Neural progenitor cell (in vitro differentiated cells): ENCODE results near the gene CDC5L. TPM values are rescaled to one million over a fixed set of nuclear protein-coding genes. Genes with fewer than 3 reads are reported as not detected.

ENCODE experiments used
- DNase-seq: peaks from one replicate; pipeline ENCODE4 v3.0.0-alpha.2; 2016; ENCODE audit warnings: low spot score
- H2AFZ ChIP-seq: fragments of 200-600 bp; sonication (generic); replicated peaks from 2 replicates; pipeline ENCODE4 v1.6.1; 2016; ENCODE audit warnings: antibody characterized with exemption
- H3F3A ChIP-seq: fragments of 200-600 bp; sonication (generic); 2 replicates; pipeline ENCODE4 v1.6.1; 2016; ENCODE audit warnings: antibody characterized with exemption, low read depth
- H3K27ac ChIP-seq: fragments of 200-600 bp; sonication (generic); 2 replicates; pipeline ENCODE4 v1.5.1; 2016; ENCODE audit warnings: mild to moderate bottlenecking
- H3K27me3 ChIP-seq: fragments of 200-600 bp; sonication (generic); 2 replicates; pipeline ENCODE4 v1.6.1; 2016; ENCODE audit warnings: mild to moderate bottlenecking, moderate library complexity
- H3K36me3 ChIP-seq: fragments of 200-600 bp; sonication (generic); 2 replicates; pipeline ENCODE4 v1.5.1; 2016
- H3K4me1 ChIP-seq: fragments of 200-600 bp; sonication (generic); 2 replicates; pipeline ENCODE4 v1.6.1; 2016; ENCODE audit warnings: mixed run types
- H3K4me2 ChIP-seq: fragments of 200-600 bp; sonication (generic); 2 replicates; pipeline ENCODE4 v1.6.1; 2016
- H3K4me3 ChIP-seq: fragments of 200-600 bp; sonication (generic); 2 replicates; pipeline ENCODE4 v1.5.1; 2016
- H3K79me2 ChIP-seq: fragments of 200-600 bp; sonication (generic); 2 replicates; pipeline ENCODE4 v1.6.1; 2016; ENCODE audit warnings: low read depth
- H3K9ac ChIP-seq: fragments of 200-600 bp; sonication (generic); 2 replicates; pipeline ENCODE4 v1.6.1; 2016
- H3K9me3 ChIP-seq: fragments of 200-600 bp; sonication (generic); 2 replicates; pipeline ENCODE4 v1.5.1; 2016; ENCODE audit warnings: low read depth
- H4K20me1 ChIP-seq: fragments of 200-600 bp; sonication (generic); 2 replicates; pipeline ENCODE4 v1.6.1; 2016; ENCODE audit warnings: low read depth
- H3K27ac Mint-ChIP-seq: 3 replicates; pipeline ENCODE4 v1.8.0; 2021; ENCODE audit warnings: mixed read lengths
- H3K27me3 Mint-ChIP-seq: 2 replicates; pipeline ENCODE4 v1.8.0; 2022; ENCODE audit warnings: low read depth, mild to moderate bottlenecking, inconsistent platforms, moderate library complexity, mixed read lengths; ENCODE audit not compliant: insufficient read depth
- H3K36me3 Mint-ChIP-seq: 3 replicates; pipeline ENCODE4 v1.8.0; 2021; ENCODE audit warnings: mixed read lengths
- H3K4me1 Mint-ChIP-seq: 3 replicates; pipeline ENCODE4 v1.8.0; 2021; ENCODE audit warnings: mixed read lengths
- H3K4me3 Mint-ChIP-seq: 3 replicates; pipeline ENCODE4 v1.8.0; 2021; ENCODE audit warnings: mild to moderate bottlenecking, moderate library complexity, mixed read lengths
- H3K9me3 Mint-ChIP-seq: 3 replicates; pipeline ENCODE4 v1.8.0; 2020; ENCODE audit warnings: mixed read lengths
- EZH2 ChIP-seq: fragments of 200-600 bp; sonication (generic); IDR thresholded peaks from 2 replicates; pipeline ENCODE4 v1.6.1; 2017; ENCODE audit warnings: antibody characterized with exemption, mild to moderate bottlenecking, moderate library complexity
- EZH2phosphoT487 ChIP-seq: fragments of 200-600 bp; sonication (generic); IDR thresholded peaks from 2 replicates; pipeline ENCODE4 v1.6.1; 2017; ENCODE audit warnings: antibody characterized with exemption
- total RNA-seq: library from RNA; depleted of rRNA; stranded (reverse); fragments of >200 nt; gene quantifications from 2 replicates; pipeline ENCODE4 v1.2.3, GENCODE V29; 2015; ENCODE audit warnings: low replicate concordance
- TF ChIP-seq, protein P1 (sequence below): fragments of 200-600 bp; sonication (generic); IDR thresholded peaks from 2 replicates; pipeline ENCODE4 v1.5.1; 2017; ENCODE audit warnings: antibody characterized with exemption, mild to moderate bottlenecking

Gene CDC5L
- total RNA-seq, 1 donor from 2014 or later = 53.6 TPM

DNA sequence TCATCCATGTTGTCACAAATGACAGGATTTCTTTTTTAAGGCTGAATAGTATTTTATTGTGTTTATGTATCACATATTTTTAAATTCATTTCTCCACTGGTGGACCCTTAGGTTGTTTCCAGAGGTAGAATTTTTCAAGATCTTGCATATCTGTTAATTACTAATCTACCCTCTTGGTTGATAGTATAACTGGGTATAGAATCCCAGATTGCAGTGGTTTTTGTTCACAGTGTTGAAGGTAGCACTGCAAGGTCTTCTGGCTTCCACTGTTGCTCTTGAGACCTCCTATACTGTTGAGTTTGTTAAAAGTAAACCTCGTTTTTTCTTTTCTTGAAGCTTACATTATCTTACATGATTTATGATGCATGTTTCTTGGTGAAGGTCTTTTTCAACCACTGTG is 22.9 kb downstream of the CDC5L start:
- Histone ChIP-seq H3K36me3 (peaks cover 39% of the 10 kb centered on the region), H3K9ac (no peak overlapping the region), H3K9me3 (no peaks in the 10 kb centered on the region), H4K20me1 (no peaks in the 10 kb centered on the region), H3K4me3 (no peak overlapping the region), H3K27ac (no peak overlapping the region), H3K79me2 (peaks cover 55% of the 10 kb centered on the region), H3K4me1 (no peaks in the 10 kb centered on the region), H3K27me3 (no peaks in the 10 kb centered on the region), H3K4me2 (no peak overlapping the region), H3F3A (no peaks in the 10 kb centered on the region), H2AFZ (no peak overlapping the region)
- no peaks in the 10 kb centered on the region for H3K4me1 Mint-ChIP-seq
- TF ChIP-seq EZH2phosphoT487 = no peak
- TF ChIP-seq, protein P1, sequence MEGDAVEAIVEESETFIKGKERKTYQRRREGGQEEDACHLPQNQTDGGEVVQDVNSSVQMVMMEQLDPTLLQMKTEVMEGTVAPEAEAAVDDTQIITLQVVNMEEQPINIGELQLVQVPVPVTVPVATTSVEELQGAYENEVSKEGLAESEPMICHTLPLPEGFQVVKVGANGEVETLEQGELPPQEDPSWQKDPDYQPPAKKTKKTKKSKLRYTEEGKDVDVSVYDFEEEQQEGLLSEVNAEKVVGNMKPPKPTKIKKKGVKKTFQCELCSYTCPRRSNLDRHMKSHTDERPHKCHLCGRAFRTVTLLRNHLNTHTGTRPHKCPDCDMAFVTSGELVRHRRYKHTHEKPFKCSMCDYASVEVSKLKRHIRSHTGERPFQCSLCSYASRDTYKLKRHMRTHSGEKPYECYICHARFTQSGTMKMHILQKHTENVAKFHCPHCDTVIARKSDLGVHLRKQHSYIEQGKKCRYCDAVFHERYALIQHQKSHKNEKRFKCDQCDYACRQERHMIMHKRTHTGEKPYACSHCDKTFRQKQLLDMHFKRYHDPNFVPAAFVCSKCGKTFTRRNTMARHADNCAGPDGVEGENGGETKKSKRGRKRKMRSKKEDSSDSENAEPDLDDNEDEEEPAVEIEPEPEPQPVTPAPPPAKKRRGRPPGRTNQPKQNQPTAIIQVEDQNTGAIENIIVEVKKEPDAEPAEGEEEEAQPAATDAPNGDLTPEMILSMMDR = no peak
- no peak for TF ChIP-seq EZH2
- no peak overlapping the region for H3K4me3 Mint-ChIP-seq
- no peaks in the 10 kb centered on the region for H3K9me3 Mint-ChIP-seq
- H3K27me3 Mint-ChIP-seq = no peaks in the 10 kb centered on the region
- no peak for DNase-seq
- no peak overlapping the region for H3K27ac Mint-ChIP-seq
- H3K36me3 Mint-ChIP-seq = peaks cover 58% of the 10 kb centered on the region

DNA sequence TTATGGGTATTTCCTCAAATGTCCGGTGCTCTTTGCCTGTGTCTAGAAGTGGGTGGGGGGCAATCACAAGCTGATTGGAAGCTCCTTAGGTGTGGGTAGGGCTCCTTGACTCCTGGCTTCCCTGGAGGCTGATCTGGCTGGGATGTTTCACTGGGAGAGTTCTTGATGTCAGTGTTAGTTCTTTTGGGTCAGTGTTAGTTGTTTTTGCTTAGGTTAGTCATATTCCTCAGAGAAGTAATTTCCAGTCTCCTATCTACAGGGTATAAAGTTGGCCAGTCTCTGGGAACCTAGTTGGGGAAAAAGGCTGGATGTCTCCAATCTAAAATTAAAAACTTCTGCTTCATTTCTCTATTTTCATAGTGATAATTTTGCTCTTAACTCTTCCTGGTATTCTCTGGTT is 23.6 kb downstream of the CDC5L start:
- Histone ChIP-seq H3K27ac (no peak overlapping the region), H3K27me3 (no peaks in the 10 kb centered on the region), H4K20me1 (no peaks in the 10 kb centered on the region), H3K9ac (no peak overlapping the region), H3K36me3 (peaks cover 33% of the 10 kb centered on the region), H2AFZ (no peak overlapping the region), H3K9me3 (no peaks in the 10 kb centered on the region), H3F3A (no peaks in the 10 kb centered on the region), H3K4me2 (no peak overlapping the region), H3K4me3 (no peak overlapping the region), H3K79me2 (peaks cover 62% of the 10 kb centered on the region), H3K4me1 (no peaks in the 10 kb centered on the region)
- Mint-ChIP-seq H3K27ac (no peak overlapping the region), H3K36me3 (peaks cover 61% of the 10 kb centered on the region), H3K9me3 (no peaks in the 10 kb centered on the region), H3K27me3 (no peaks in the 10 kb centered on the region), H3K4me3 (no peak overlapping the region), H3K4me1 (no peaks in the 10 kb centered on the region)
- TF ChIP-seq EZH2 (no peak), EZH2phosphoT487 (no peak)
- TF ChIP-seq, protein P1 = no peak
- DNase-seq = no peak

DNA sequence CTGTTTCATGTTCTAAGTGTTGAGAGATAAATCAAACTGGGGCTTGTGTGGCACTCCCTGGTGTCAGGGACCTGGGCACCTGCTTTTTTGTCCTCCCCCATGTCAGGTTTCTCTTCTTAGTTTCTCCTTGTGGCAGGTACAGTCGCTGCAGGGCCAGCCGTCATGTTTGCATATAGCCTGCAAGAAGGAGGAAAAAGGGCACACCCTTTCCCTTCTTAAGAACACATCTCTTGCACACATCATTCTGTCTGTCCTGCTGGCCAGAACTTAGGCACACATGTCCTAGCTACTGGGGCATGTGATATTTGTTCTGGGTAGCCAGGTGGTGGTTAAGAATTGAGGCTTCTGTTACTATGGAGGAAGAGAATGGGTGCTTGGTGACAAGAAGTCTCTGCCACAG is 27.9 kb downstream of the CDC5L start:
- H3K4me1 Mint-ChIP-seq = no peaks in the 10 kb centered on the region
- Histone ChIP-seq H3K9me3 (no peaks in the 10 kb centered on the region), H3K4me3 (no peak overlapping the region), H4K20me1 (no peaks in the 10 kb centered on the region), H3F3A (no peaks in the 10 kb centered on the region), H3K4me1 (no peaks in the 10 kb centered on the region), H3K27me3 (no peaks in the 10 kb centered on the region), H3K36me3 (peaks cover 12% of the 10 kb centered on the region), H3K4me2 (no peak overlapping the region), H2AFZ (no peak overlapping the region), H3K79me2 (peaks cover 79% of the 10 kb centered on the region), H3K9ac (no peak overlapping the region), H3K27ac (no peak overlapping the region)
- no peaks in the 10 kb centered on the region for H3K9me3 Mint-ChIP-seq
- H3K4me3 Mint-ChIP-seq = no peak overlapping the region
- H3K27ac Mint-ChIP-seq = no peak overlapping the region
- H3K36me3 Mint-ChIP-seq = peaks cover 51% of the 10 kb centered on the region
- TF ChIP-seq EZH2phosphoT487 (no peak), EZH2 (no peak)
- TF ChIP-seq, protein P1 = no peak
- no peak for DNase-seq
- no peaks in the 10 kb centered on the region for H3K27me3 Mint-ChIP-seq
